Endothelial cell of umbilical vein (primary cell): ENCODE results near the gene TMEM130. TPM values are rescaled to one million over a fixed set of nuclear protein-coding genes. Genes with fewer than 3 reads are reported as not detected.
"Not testable (repeated sequence)": the region's sequence is repeated elsewhere in the genome, so short reads cannot be mapped to it uniquely, and the experiment has no call there.

Experiments used
- BruUV-seq: library from RNA; stranded (reverse); fragments of 400-500 nt; replicated peaks from 2 replicates; lab custom pipeline; 2021; lab: Mats Ljungman, UMichigan
- CTCF ChIA-PET: fragments of 300-600, 350-600 bp; sonication (Branson Sonifier 250); formaldehyde crosslinking; loops from one replicate; lab custom pipeline; 2021; ENCODE audit warnings: antibody characterized with exemption, inconsistent platforms; lab: Charles Lee
- POLR2A ChIA-PET: fragments of 300-600, 350-600 bp; sonication (Branson Sonifier 250); formaldehyde crosslinking; loops from one replicate; lab custom pipeline; 2021; ENCODE audit warnings: antibody characterized with exemption, inconsistent platforms; lab: Charles Lee
- DNase-seq: peaks from one replicate; pipeline ENCODE4 v3.0.0-alpha.2; 2011; ENCODE audit warnings: low read depth, low spot score
- FAIRE-seq: peaks from 2 replicates; lab custom pipeline; 2011; peaks lifted over from hg19 to GRCh38; lab: Jason Lieb, UNC
- H2AFZ ChIP-seq: 2 replicates; pipeline ENCODE4 v1.6.0; 2012; ENCODE audit warnings: low read depth, low read length, control low read depth, inconsistent platforms
- H3K27ac ChIP-seq: 2 replicates; pipeline ENCODE4 v1.5.1; 2011; ENCODE audit warnings: low read depth, mild to moderate bottlenecking, control low read depth, low read length, moderate library complexity; ENCODE audit not compliant: insufficient read depth
- H3K27me3 ChIP-seq, 2 experiments: 2 replicates each; pipeline versions ENCODE4 v1.6.0 to v1.6.1; 2011; ENCODE audit warnings: low read length in 2 of 2, mixed read lengths in 1 of 2; ENCODE audit not compliant: control insufficient read depth in 2 of 2, insufficient read depth in 2 of 2
- H3K36me3 ChIP-seq, 2 experiments: 2 replicates in 1 of 2; 3 replicates in 1 of 2; pipeline ENCODE4 v1.5.1; 2011; ENCODE audit warnings: low read length in 2 of 2, mild to moderate bottlenecking in 1 of 2, moderate library complexity in 1 of 2; ENCODE audit not compliant: control insufficient read depth in 2 of 2, insufficient read depth in 2 of 2; ENCODE audit errors: extremely low read depth in 1 of 2
- H3K4me1 ChIP-seq: 3 replicates; pipeline ENCODE4 v1.5.1; 2011; ENCODE audit warnings: mild to moderate bottlenecking, low read length; ENCODE audit not compliant: control insufficient read depth, insufficient read depth; ENCODE audit errors: extremely low read depth
- H3K4me2 ChIP-seq: 2 replicates; pipeline ENCODE4 v1.6.1; 2011; ENCODE audit warnings: low read length, control low read depth, mixed read lengths; ENCODE audit not compliant: insufficient read depth
- H3K4me3 ChIP-seq, 3 experiments: fragments of 200-600 bp in 1 of 3; sonication (generic), shearing (Covaris generic) in 1 of 3; replicated peaks in 1 of 3; 2 replicates each; pipeline ENCODE4 v1.5.1; 2011 to 2016; ENCODE audit warnings: control low read depth in 3 of 3, low read length in 3 of 3, mild to moderate bottlenecking in 2 of 3, inconsistent platforms in 1 of 3, low read depth in 1 of 3, moderate library complexity in 1 of 3; ENCODE audit not compliant: insufficient read depth in 1 of 3
- H3K79me2 ChIP-seq: 2 replicates; pipeline ENCODE4 v1.6.0; 2012; ENCODE audit warnings: low read length, inconsistent platforms; ENCODE audit not compliant: control insufficient read depth, insufficient read depth
- H3K9ac ChIP-seq: replicated peaks from 2 replicates; pipeline ENCODE3; 2011; ENCODE audit warnings: low read length, control low read depth; ENCODE audit not compliant: insufficient read depth; ENCODE audit errors: extremely low read depth
- H3K9me1 ChIP-seq: replicated peaks from 3 replicates; pipeline ENCODE4 v1.6.0; 2011; ENCODE audit warnings: mild to moderate bottlenecking, low read length; ENCODE audit not compliant: control insufficient read depth, insufficient read depth; ENCODE audit errors: extremely low read depth
- H3K9me3 ChIP-seq: replicated peaks from 2 replicates; pipeline ENCODE4 v1.5.1; 2012; ENCODE audit warnings: low read length, inconsistent platforms; ENCODE audit not compliant: control insufficient read depth, insufficient read depth
- H4K20me1 ChIP-seq: replicated peaks from 2 replicates; pipeline ENCODE3; 2011; ENCODE audit warnings: mild to moderate bottlenecking, low read length; ENCODE audit not compliant: control insufficient read depth, insufficient read depth; ENCODE audit errors: extremely low read depth
- CTCF ChIP-seq, 2 donors: IDR thresholded peaks; 1 replicate in 1 of 2; 2 replicates in 1 of 2; pipeline ENCODE4 v1.5.1; 2011; ENCODE audit warnings: low read length in 2 of 2, mild to moderate bottlenecking in 2 of 2, moderate library complexity in 2 of 2, control low read depth in 1 of 2, inconsistent platforms in 1 of 2, low read depth in 1 of 2; ENCODE audit not compliant: insufficient read depth in 1 of 2; ENCODE audit errors: extremely low read depth in 1 of 2
- EZH2 ChIP-seq: IDR thresholded peaks from 2 replicates; pipeline ENCODE4 v1.6.1; 2012; ENCODE audit warnings: borderline replicate concordance, low read depth, mild to moderate bottlenecking, moderate library complexity, low read length, inconsistent platforms; ENCODE audit not compliant: severe bottlenecking
- FOS ChIP-seq: IDR thresholded peaks from 2 replicates; pipeline ENCODE4 v1.6.1; 2011; ENCODE audit warnings: mild to moderate bottlenecking, low read length, moderate library complexity, borderline replicate concordance; ENCODE audit not compliant: insufficient read depth
- GATA2 ChIP-seq: IDR thresholded peaks from 2 replicates; pipeline ENCODE4 v1.7.0; 2011; ENCODE audit warnings: low read depth, mild to moderate bottlenecking, moderate library complexity, mixed read lengths, low read length; ENCODE audit not compliant: insufficient read length, insufficient read depth
- JUN ChIP-seq: IDR thresholded peaks from 2 replicates; pipeline ENCODE4 v1.6.1; 2011; ENCODE audit warnings: borderline replicate concordance, low read depth; ENCODE audit not compliant: insufficient read length, insufficient read depth
- MYC ChIP-seq: IDR thresholded peaks from one replicate; pipeline ENCODE4 v1.6.1; 2011; ENCODE audit warnings: mild to moderate bottlenecking, low read depth, low read length
- POLR2A ChIP-seq: IDR thresholded peaks from 2 replicates; pipeline ENCODE4 v1.6.1; 2012; ENCODE audit warnings: low read depth, mild to moderate bottlenecking, control low read depth, low read length
- POLR2AphosphoS5 ChIP-seq: IDR thresholded peaks from 2 replicates; pipeline ENCODE4 v1.6.1; 2012; ENCODE audit warnings: low read depth, mild to moderate bottlenecking, control low read depth, low read length, moderate library complexity; ENCODE audit not compliant: insufficient read depth
- dilution Hi-C: fragments of 300-500 bp; cut with MboI; formaldehyde crosslinking; loops from one replicate; pipeline ENCODE4 v1.15.0; 2019; ENCODE audit warnings: low sequenced_read_pairs; ENCODE audit not compliant: extremely low pct_ligation_motif_present
- intact Hi-C: fragments of 100-400 bp; cut with micrococcal nuclease; formaldehyde crosslinking; loops from one replicate; pipeline ENCODE4 v1.10.0; 2022
- polyA plus RNA-seq, 4 experiments: library from polyadenylated mRNA; depleted of rRNA in 3 of 4; stranded (reverse) in 3 of 4; unstranded in 1 of 4; fragments of >200 nt; gene quantifications; 2 replicates each; pipeline versions ENCODE4 v1.2.1 to v1.2.3, GENCODE V29; 2011 to 2012; ENCODE audit warnings: missing spikeins in 1 of 4
- total RNA-seq: library from RNA; stranded (reverse); gene quantifications from 2 replicates; pipeline ENCODE4 v1.2.3, GENCODE V29; 2021
- TF ChIP-seq, protein P1 (sequence below): IDR thresholded peaks from 2 replicates; pipeline ENCODE4 v1.6.1; 2011; ENCODE audit not compliant: insufficient read depth, insufficient read length

Gene TMEM130
- total and polyA plus RNA-seq, 2 donors (not counting 3 experiments of a cell fraction or from before 2014, with no cell fraction given) = not detected

- Histone ChIP-seq H4K20me1 (peaks cover 2% of the 10 kb centered on the region), H3K9ac (no peak overlapping the region), H3K9me1 (no peaks in the 10 kb centered on the region), H3K4me1 (peaks cover 7% of the 10 kb centered on the region), H3K4me2 (no peak overlapping the region), H2AFZ (no peak overlapping the region), H3K4me3 (no peak overlapping the region), H3K36me3 (no peaks in the 10 kb centered on the region), H3K27me3 (peaks cover 5 to 8% of the 10 kb centered on the region in 2 experiments), H3K9me3 (no peaks in the 10 kb centered on the region), H3K79me2 (peaks cover 15% of the 10 kb centered on the region), H3K27ac (no peak overlapping the region)
- intact Hi-C loops = no loop called here
- POLR2A ChIA-PET = no interaction called here
- BruUV-seq = no TSS peak
- TF ChIP-seq FOS (no peak), GATA2 (no peak), MYC (no peak), POLR2AphosphoS5 (no peak), CTCF (IDR thresholded peaks at IDR 0.05; ENCODE audit: extremely low read depth in 1 of 2, insufficient read depth in 1 of 2, low read depth in 1 of 2, low read length in 2 of 2) (no peak), JUN (no peak), POLR2A (no peak), EZH2 (no peak)
- TF ChIP-seq, protein P1, sequence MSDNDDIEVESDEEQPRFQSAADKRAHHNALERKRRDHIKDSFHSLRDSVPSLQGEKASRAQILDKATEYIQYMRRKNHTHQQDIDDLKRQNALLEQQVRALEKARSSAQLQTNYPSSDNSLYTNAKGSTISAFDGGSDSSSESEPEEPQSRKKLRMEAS = no peak
- DNase-seq (no peak), FAIRE-seq (no peak)
- CTCF ChIA-PET = no interaction called here
- dilution Hi-C loops = no loop called here
Measured at GRCh38 chr7:98874942-98875341, 5.1 kb upstream of the TMEM130 start.

- H3K27ac ChIP-seq, H4K20me1 ChIP-seq, FAIRE-seq, H3K4me1 ChIP-seq, POLR2A ChIA-PET, H3K9me3 ChIP-seq, H3K4me2 ChIP-seq, H3K9ac ChIP-seq, H3K9me1 ChIP-seq, intact Hi-C loops, H3K4me3 ChIP-seq, H3K36me3 ChIP-seq, H3K79me2 ChIP-seq, BruUV-seq, dilution Hi-C loops, H2AFZ ChIP-seq, DNase-seq: not testable (repeated sequence)
- CTCF ChIA-PET = interaction anchor here (1.8 kb wide), 1 partner anchor 41 kb away, joined by 4 read pairs; no protein-coding TSS in a partner anchor
- H3K27me3 ChIP-seq = peaks cover 14 to 18% of the 10 kb centered on the region in 2 experiments
Measured at GRCh38 chr7:98873610-98874009, 3.8 kb upstream of the TMEM130 start.
